Measurements from ENCODE around the gene ZNF181. TPM values are rescaled to one million over a fixed set of nuclear protein-coding genes. Genes with fewer than 3 reads are reported as not detected.
"Not testable (repeated sequence)": the region's sequence is repeated elsewhere in the genome, so short reads cannot be mapped to it uniquely, and the experiment has no call there.

Gene ZNF181
- total RNA-seq = 1 to 10 TPM; 4.2 to 4.6 TPM

GRCh38 chr19:34733746-34734536, at the start of gene ZNF181:
Gene ZNF181 (plus strand): TSS chr19:34734243. CDS start chr19:34735038, 795 bp downstream.
- peak; percentile 89 for DNase-seq
- Mint-ChIP-seq H3K9me3 (peaks cover 9% of the 10 kb centered on the region), H3K4me1 (ENCODE audit: low read depth) (peaks cover 19% of the 10 kb centered on the region), H3K36me3 (peaks cover 26% of the 10 kb centered on the region), H3K27ac (peak within 1 kb of the TSS; percentile 97), H3K4me3 (peak within 1 kb of the TSS; percentile 86), H3K27me3 (peaks cover 2% of the 10 kb centered on the region)
- intact Hi-C loops (cut with micrococcal nuclease) = loop anchor here (1.0 to 5.0 kb wide), 3 partner anchors 39 to 268 kb away; partner anchors contain the start of genes GRAMD1A, SCGB2B2, ZNF302 and ZNF599
- ChIA-PET CTCF (interaction anchor here (1.2 kb wide), 1 partner anchor 20 kb away, joined by 3 read pairs; no protein-coding TSS in a partner anchor), POLR2A (interaction anchor here (1.0 to 2.6 kb wide), 3 partner anchors 38 to 126 kb away, joined by 3 to 13 read pairs (median 4); partner anchors contain the start of genes SCGB2B2, ZNF302 and ZNF599)

- H3K27ac Mint-ChIP-seq; DNase-seq; intact Hi-C loops (cut with micrococcal nuclease); POLR2A ChIA-PET; H3K4me1 Mint-ChIP-seq (ENCODE audit: low read depth); H3K4me3 Mint-ChIP-seq; H3K27me3 Mint-ChIP-seq: not testable (repeated sequence)
- CTCF ChIA-PET = interaction anchor here (0.8 kb wide), 1 partner anchor 45 kb away, joined by 4 read pairs; no protein-coding TSS in a partner anchor
- peaks cover 84% of the 10 kb centered on the region for H3K9me3 Mint-ChIP-seq
- H3K36me3 Mint-ChIP-seq = peaks cover 58% of the 10 kb centered on the region
Measured at GRCh38 chr19:34685266-34685665, 48.8 kb upstream of the ZNF181 start.

- ChIA-PET CTCF (no interaction called here), POLR2A (interaction anchor here (1.8 kb wide), 1 partner anchor 9 kb away, joined by 8 read pairs; the partner anchor contains the start of genes SCGB2B2 and ZNF302)
- no peaks in the 10 kb centered on the region for H3K4me1 Mint-ChIP-seq (ENCODE audit: low read depth)
- peaks cover 2% of the 10 kb centered on the region for H3K27me3 Mint-ChIP-seq
- peaks cover 77% of the 10 kb centered on the region for H3K9me3 Mint-ChIP-seq
- intact Hi-C loops (cut with micrococcal nuclease) = no loop called here
- no peak overlapping the region for H3K27ac Mint-ChIP-seq
- H3K4me3 Mint-ChIP-seq = no peak overlapping the region
- no peak for DNase-seq
- H3K36me3 Mint-ChIP-seq = peaks cover 47% of the 10 kb centered on the region
Measured at GRCh38 chr19:34686455-34686854, 47.6 kb upstream of the ZNF181 start.

GRCh38 chr19:34687348-34687747, 46.7 kb upstream of the ZNF181 start:
- H3K9me3 Mint-ChIP-seq = peaks cover 72% of the 10 kb centered on the region
- H3K4me1 Mint-ChIP-seq (ENCODE audit: low read depth) = no peaks in the 10 kb centered on the region
- POLR2A ChIA-PET = interaction anchor here (1.8 kb wide), 1 partner anchor 10 kb away, joined by 8 read pairs; the partner anchor contains the start of genes SCGB2B2 and ZNF302

GRCh38 chr19:34688592-34688991, 45.5 kb upstream of the ZNF181 start:
- H3K36me3 Mint-ChIP-seq = peaks cover 26% of the 10 kb centered on the region
- POLR2A ChIA-PET = no interaction called here

More at GRCh38 chr19:34687348-34687747, 46.7 kb upstream of the ZNF181 start:
- Mint-ChIP-seq H3K27ac (no peak overlapping the region), H3K4me3 (no peak overlapping the region), H3K27me3 (peaks cover 6% of the 10 kb centered on the region), H3K36me3 (peaks cover 39% of the 10 kb centered on the region)
- intact Hi-C loops (cut with micrococcal nuclease) = no loop called here
- CTCF ChIA-PET = no interaction called here
- DNase-seq = no peak

GRCh38 chr19:34690372-34690771, 43.7 kb upstream of the ZNF181 start:
- DNase-seq = no peak
- no peaks in the 10 kb centered on the region for H3K4me1 Mint-ChIP-seq (ENCODE audit: low read depth)
- H3K36me3 Mint-ChIP-seq = peaks cover 11% of the 10 kb centered on the region
- CTCF ChIA-PET = no interaction called here
- POLR2A ChIA-PET = no interaction called here
- H3K4me3 Mint-ChIP-seq = no peak overlapping the region
- intact Hi-C loops (cut with micrococcal nuclease) = no loop called here
- H3K27ac Mint-ChIP-seq = no peak overlapping the region
- peaks cover 18% of the 10 kb centered on the region for H3K27me3 Mint-ChIP-seq
- peaks cover 44% of the 10 kb centered on the region for H3K9me3 Mint-ChIP-seq

More at GRCh38 chr19:34688592-34688991, 45.5 kb upstream of the ZNF181 start:
- Mint-ChIP-seq H3K27ac (no peak overlapping the region), H3K9me3 (peaks cover 62% of the 10 kb centered on the region), H3K4me3 (no peak overlapping the region), H3K27me3 (peaks cover 12% of the 10 kb centered on the region), H3K4me1 (ENCODE audit: low read depth) (no peaks in the 10 kb centered on the region)
- CTCF ChIA-PET = no interaction called here
- no peak for DNase-seq
- intact Hi-C loops (cut with micrococcal nuclease) = no loop called here

- peaks cover 22% of the 10 kb centered on the region for H3K9me3 Mint-ChIP-seq
- H3K36me3 Mint-ChIP-seq = peaks cover 5% of the 10 kb centered on the region
- intact Hi-C loops (cut with micrococcal nuclease) = no loop called here
- POLR2A ChIA-PET = no interaction called here
- H3K27ac Mint-ChIP-seq = no peak overlapping the region
- no peaks in the 10 kb centered on the region for H3K4me1 Mint-ChIP-seq (ENCODE audit: low read depth)
- peaks cover 18% of the 10 kb centered on the region for H3K27me3 Mint-ChIP-seq
- no peak overlapping the region for H3K4me3 Mint-ChIP-seq
- CTCF ChIA-PET = no interaction called here
- DNase-seq = no peak
Measured at GRCh38 chr19:34692549-34692948, 41.5 kb upstream of the ZNF181 start.

- H3K27me3 Mint-ChIP-seq = peaks cover 19% of the 10 kb centered on the region
- no peak for DNase-seq
- ChIA-PET CTCF (no interaction called here), POLR2A (no interaction called here)
- H3K4me3 Mint-ChIP-seq = no peak overlapping the region
- H3K4me1 Mint-ChIP-seq (ENCODE audit: low read depth) = no peaks in the 10 kb centered on the region
- no peak overlapping the region for H3K27ac Mint-ChIP-seq
- intact Hi-C loops (cut with micrococcal nuclease) = no loop called here
- peaks cover 2% of the 10 kb centered on the region for H3K9me3 Mint-ChIP-seq
- peaks cover 8% of the 10 kb centered on the region for H3K36me3 Mint-ChIP-seq
Measured at GRCh38 chr19:34707661-34708060, 26.4 kb upstream of the ZNF181 start.

GRCh38 chr19:34711890-34712289, 22.2 kb upstream of the ZNF181 start:
- no peak overlapping the region for H3K27ac Mint-ChIP-seq
- H3K27me3 Mint-ChIP-seq = peaks cover 15% of the 10 kb centered on the region
- peaks cover 12% of the 10 kb centered on the region for H3K36me3 Mint-ChIP-seq
- ChIA-PET CTCF (interaction anchor here (0.6 to 7.4 kb wide), 10 partner anchors 15 to 934 kb away, joined by 3 to 111 read pairs (median 4); no protein-coding TSS in a partner anchor), POLR2A (no interaction called here)
- H3K4me3 Mint-ChIP-seq = no peak overlapping the region
- intact Hi-C loops (cut with micrococcal nuclease) = loop anchor here (1.0 to 5.0 kb wide), 2 partner anchors 73 to 210 kb away; no protein-coding TSS in a partner anchor
- H3K4me1 Mint-ChIP-seq (ENCODE audit: low read depth) = no peaks in the 10 kb centered on the region
- peaks cover 19% of the 10 kb centered on the region for H3K9me3 Mint-ChIP-seq
- DNase-seq = no peak

- no peak overlapping the region for H3K27ac Mint-ChIP-seq
- H3K4me1 Mint-ChIP-seq (ENCODE audit: low read depth) = no peaks in the 10 kb centered on the region
- intact Hi-C loops (cut with micrococcal nuclease) = loop anchor here (1.0 to 5.0 kb wide), 2 partner anchors 73 to 210 kb away; no protein-coding TSS in a partner anchor
- POLR2A ChIA-PET = interaction anchor here (0.6 kb wide), 1 partner anchor 205 kb away, joined by 4 read pairs; no protein-coding TSS in a partner anchor
- H3K4me3 Mint-ChIP-seq = no peak overlapping the region
- H3K36me3 Mint-ChIP-seq = peaks cover 7% of the 10 kb centered on the region
- H3K9me3 Mint-ChIP-seq = peaks cover 19% of the 10 kb centered on the region
- H3K27me3 Mint-ChIP-seq = peaks cover 15% of the 10 kb centered on the region
- CTCF ChIA-PET = interaction anchor here (0.6 to 7.4 kb wide), 17 partner anchors 14 to 935 kb away, joined by 3 to 111 read pairs (median 4); no protein-coding TSS in a partner anchor
- DNase-seq = peak; percentile 60
Measured at GRCh38 chr19:34712395-34713261, 21.4 kb upstream of the ZNF181 start.

- no peak for DNase-seq
- POLR2A ChIA-PET = interaction anchor here (0.6 kb wide), 1 partner anchor 206 kb away, joined by 4 read pairs; no protein-coding TSS in a partner anchor
Measured at GRCh38 chr19:34713262-34713637, 20.8 kb upstream of the ZNF181 start.

More at GRCh38 chr19:34713262-34713637, 20.8 kb upstream of the ZNF181 start:
- CTCF ChIA-PET = interaction anchor here (0.6 to 7.4 kb wide), 14 partner anchors 13 to 935 kb away, joined by 3 to 111 read pairs (median 4); no protein-coding TSS in a partner anchor
- Mint-ChIP-seq H3K4me3 (no peak overlapping the region), H3K27me3 (peaks cover 13% of the 10 kb centered on the region), H3K4me1 (ENCODE audit: low read depth) (no peaks in the 10 kb centered on the region), H3K36me3 (peaks cover 7% of the 10 kb centered on the region), H3K27ac (no peak overlapping the region), H3K9me3 (peaks cover 19% of the 10 kb centered on the region)
- intact Hi-C loops (cut with micrococcal nuclease) = loop anchor here (5.0 kb wide), 1 partner anchor 211 kb away; no protein-coding TSS in a partner anchor
